CD4-positive, alpha-beta T cell treated with Interleukin-2 at 100 ng/mL for 4 hours (primary cell): ENCODE data around the gene ANKRD40.
"Not testable (repeated sequence)": the region's sequence is repeated elsewhere in the genome, so short reads cannot be mapped to it uniquely, and the experiment has no call there.

Experiments
- DNase-seq: peaks from one replicate; pipeline ENCODE4 v3.0.0-alpha.2; 2020; ENCODE audit warnings: low spot score

ANKRD40 gene

DNA sequence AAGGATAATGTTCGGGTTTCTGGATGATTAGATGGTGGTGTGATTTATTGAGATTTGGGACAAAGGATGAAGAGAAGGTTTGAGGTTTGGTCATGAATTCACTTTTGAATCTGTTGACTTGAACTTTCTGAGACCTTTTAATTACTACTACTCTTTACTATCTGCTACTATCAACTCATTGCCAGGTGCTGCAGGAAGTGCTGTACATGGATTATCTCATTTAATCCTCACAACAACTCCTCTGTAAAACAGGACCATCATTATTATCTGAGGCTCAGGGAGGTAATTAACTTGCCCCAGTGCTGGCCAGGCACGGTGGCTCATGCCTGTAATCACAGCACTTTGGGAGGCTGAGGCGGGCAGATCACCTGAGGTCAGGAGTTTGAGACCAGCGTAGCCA is 2.9 kb upstream of the ANKRD40 start:
- no peak for DNase-seq

DNA sequence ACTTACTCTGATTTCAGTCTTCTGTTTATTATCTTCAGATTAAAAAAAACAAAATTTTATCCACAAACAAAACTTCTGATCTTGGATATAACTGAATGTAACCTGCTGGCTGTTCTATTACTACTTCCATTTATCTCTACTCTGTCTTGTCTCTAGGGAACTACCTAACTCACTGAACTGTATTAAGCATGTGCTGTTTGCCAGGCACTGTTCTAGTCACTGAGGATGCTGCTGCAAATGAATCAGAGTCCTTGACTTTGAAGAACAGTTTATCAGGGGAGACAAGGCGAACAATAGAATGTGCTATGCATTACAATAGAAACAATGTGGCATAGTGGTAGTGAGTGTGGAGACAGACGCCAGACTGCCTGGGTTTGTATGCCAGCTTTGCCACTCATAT is 2.3 kb upstream of the ANKRD40 start:
- no peak for DNase-seq

DNA sequence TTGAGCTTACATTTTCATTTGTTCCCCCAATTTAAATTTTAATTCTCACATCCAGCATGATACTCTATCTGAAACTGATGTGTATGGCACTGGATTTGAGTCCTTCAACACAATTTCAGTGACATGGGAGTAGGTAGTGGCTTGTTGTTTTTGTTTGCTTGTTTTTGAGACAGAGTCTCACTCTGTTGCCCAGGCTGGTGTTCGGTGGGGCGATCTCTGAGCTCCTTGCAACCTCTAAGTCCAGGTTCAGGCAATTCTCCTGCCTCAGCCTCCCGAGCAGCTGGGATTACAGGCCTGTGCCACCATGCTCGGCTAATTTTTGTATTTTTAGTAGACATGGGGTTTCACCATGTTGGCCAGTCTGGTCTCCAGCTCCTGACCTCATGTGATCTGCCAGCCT is 1.3 kb upstream of the ANKRD40 start:
- DNase-seq = not testable (repeated sequence)

DNA sequence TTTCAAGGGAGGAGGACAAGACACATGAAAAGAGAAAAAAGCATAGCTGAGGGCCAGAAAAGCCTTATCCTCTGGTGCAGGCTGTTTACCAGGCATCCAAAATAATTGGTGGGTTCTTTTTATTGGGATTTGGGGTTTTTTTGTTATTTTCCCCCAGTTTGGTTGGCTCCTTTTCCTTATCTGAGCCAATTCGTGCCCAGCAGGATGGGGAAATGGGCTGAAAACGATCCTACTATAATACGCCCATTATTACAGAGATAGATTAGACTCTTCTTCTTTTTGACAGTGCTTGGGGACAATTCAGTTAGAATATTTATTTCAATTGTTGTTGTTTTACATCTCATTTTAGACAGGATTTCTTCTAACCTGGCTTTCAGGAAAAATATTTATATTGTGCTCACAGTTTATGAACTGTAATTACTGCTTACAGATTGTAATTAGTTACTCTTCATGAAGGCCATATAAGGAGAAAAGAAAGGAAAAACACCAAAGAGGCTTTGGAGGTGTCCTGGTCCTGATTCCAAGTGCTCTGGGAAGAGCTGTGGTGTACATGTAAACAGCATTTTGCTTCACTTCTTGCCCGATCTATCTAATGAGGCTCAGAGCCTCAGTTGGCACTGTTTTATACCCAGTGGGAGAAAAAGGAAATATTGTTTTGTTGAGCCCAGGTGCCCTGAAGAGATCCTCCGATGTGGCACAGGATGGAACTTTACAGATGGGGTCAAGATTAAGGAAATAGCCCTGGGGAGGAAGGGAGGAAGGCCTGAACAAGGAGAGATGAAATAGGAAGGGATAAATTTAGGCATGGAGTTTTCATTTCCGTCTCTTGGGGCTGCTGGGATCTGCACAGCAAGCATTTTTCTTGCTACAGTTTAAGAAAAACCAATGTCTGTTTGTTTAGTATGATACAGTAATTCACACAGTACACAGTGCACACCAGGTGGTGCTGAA is 611 bp upstream of the ANKRD40 start:
- no peak for DNase-seq

DNA sequence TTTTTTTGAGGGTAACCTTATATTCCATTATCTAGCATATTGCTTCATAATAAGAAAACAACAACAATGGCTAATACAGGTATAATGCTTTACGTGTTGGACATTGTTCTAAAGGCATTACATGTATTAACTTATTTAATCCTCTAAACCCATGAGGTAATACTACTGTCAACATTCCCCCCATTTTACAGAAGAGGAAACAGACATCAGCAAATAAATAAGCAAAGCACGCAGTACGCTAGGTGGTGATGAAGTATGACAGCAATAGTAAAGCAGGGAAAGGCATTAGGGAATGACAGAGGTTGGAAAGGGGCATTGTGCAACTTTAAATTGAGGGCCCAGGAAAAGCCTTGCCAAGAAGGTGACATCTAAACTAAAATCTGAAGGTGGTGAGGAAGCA is 4.6 kb downstream of the ANKRD40 start:
- no peak for DNase-seq

DNA sequence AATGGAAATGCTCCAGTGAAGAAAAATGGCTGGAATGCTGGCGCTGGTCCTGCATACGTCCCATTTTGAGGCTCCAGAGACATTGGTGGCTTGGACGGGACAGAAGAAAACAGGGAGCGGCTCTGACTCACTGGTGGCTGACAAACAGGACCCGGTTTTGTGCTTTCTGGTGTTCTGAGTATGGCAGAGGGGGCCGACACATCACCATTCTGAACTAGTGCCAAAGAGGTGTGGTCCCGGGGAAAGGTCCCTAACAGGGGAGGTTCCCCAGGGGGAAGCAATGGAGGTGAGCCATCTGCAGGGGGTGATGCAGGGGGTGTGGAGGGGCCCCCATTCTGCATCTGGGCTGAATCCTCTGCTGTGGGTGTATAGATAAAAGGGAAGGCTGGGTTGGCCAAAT is 8.3 kb downstream of the ANKRD40 start:
- no peak for DNase-seq

DNA sequence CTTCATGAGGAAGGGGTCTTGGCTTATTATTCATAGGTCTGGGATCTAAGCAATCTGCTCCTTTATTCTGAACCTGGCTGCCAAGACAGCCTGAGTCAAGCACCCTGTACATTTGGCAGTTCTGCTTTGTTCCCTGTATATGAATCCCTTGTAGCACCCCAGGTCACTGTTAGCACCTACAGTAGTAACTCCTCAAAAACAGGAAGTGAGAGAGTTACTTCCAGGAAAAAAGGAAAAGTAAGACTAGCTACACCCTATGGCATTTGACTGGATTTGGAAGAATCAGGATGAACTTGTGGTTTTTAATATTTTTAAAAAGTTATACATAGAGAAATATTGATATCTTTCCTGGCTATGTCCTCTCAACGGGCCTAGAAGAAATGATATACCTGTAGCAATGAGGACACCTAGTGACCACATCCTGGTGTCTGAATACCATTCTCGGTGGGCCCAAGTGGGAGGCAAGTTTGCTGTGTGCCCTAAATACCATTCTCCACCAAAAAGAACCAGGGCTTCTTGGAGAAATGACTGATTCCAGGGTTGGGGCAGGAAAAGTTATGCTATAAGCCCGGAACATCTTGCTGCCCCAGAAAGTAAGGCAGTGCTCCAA is 9.9 kb downstream of the ANKRD40 start:
- no peak for DNase-seq

DNA sequence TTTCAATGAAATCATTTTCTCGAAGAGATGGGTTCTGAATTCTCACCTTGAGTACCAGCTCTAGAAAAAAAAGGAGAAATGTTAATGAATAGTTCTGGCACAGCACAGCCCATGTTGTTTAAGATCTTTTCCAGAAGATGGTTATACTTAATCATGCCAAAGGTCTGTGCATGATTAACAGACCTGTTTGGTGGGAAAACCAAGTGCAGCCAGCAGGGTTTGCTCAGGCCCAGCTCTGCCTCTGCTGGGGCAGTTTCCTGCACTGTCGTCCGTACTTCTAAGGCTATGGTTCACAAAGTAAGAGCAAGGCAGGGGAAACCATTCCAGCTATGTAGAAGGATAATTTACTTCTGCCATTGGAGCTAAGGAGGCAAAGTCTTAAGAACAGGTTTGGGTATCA is 10.7 kb downstream of the ANKRD40 start:
- DNase-seq = no peak

DNA sequence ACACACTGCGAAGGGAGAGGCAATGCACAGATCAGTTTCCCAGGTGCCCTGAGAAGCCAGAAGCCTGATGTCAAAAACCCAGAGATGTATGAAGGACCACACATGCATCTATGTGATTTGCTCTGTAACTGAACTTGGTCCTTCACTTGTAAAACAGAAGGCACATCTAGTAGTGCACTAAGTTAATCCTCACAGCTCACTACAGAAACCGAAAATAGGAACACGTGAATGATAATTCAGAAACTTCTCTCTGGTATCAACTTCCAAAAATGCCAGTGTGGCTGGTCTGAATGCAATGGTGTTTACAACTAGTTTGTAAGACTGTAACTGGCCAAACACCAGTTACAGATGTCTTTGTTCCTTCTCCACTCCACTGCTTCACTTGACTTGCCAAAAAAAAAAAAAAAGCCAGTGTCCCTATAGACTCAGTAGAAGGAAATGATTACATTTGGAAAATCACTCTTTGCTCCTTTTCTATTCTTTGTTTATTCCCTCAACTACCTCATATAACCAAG is 11.3 kb downstream of the ANKRD40 start:
- no peak for DNase-seq

DNA sequence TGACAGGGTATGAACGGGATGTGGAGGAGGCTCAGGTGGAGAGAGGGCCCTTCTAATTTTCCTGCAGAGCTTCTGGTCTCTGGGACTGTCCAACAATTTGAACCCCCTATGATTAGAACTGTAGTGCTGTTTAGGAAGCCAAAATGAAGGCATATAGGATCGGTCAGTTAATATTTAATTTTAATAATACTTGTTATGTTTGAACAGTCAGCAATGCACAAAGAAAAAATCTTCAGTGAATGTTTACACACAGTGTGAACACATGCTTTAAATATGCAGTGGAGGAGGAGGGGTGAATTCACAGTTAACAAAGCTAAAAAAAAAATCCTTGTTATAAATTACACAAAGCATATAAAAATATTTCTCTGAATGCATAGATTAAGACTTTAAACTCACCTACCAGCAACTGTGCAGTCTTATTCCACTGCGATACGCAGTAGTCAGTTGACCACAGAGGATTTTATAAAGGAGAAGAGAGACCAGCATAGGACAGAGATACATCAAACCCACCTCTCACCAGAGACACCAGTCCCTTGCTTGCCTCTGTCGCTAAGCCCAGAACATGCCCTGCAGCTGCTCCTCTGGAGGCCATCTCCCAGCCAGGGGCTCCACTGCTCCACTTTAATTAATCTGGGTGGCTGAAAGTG is 14.6 kb downstream of the ANKRD40 start:
- DNase-seq = no peak

DNA sequence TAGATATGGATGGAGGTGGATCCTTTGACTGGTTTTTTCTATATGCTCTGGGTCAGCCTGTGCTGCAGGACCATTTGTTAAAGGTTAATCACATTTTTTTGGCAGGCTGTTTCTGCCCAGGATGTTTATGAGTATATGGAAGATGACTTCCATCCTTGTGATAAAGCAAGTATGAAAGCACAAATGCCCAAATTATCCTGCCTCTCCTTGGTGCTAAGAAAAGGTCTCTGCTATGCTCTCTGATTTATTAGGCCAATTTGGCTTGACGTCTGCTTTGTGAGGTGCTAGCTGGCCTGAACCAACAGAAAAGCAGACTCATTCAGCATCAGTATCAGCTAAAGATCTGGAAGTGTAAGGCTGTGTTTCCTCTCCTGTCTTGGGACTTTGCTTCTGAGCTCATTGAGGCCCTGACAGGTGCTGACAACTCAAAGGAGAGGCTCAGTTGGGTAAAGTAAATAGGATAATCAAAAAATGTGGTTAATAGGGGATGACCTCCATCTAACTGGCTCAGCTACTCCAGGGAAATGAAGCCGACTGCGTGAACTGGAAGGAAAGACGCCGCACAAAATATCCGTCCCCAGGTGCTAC is 15.2 kb downstream of the ANKRD40 start:
- no peak for DNase-seq

DNA sequence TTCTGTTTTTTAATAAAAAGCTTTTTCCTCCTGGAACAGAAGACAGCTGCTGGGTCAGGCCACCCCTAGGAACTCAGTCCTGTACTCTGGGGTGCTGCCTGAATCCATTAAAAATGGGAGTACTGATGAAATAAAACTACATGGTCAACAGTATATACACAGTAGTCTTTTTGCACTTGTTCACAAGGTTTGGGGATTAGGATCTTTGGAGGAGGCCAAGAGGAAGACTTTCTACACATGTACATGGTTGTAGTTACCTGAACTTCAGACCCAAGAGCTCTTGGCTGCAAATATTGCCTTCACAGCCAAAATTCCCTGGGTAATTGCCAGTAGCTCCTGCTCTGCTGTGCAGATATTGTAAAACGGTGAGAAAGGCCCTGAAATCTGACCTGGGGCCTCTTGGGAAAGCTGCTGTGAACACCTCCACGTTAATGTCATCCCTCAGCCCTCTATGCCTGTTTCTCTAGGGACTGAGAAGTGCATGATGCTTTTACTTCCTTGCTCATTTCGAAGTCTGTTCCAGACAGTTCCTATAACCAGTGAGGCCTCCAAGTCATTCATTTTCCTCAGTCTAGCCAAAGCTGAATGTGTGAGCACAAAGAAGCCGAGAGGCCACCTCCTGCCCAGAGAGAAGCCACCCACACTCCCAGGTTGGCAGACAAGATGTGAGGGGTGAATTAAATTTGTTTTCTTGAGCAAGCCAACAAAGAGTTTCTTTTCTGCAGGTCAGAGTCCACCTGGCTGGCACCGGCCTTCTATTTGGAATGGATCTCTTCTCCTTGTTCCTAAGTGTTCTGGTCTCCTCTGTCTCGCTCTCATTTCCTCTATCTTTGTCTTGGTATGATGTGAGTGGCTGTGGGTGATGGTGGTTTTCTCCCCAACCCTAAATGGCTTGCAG is 15.9 kb downstream of the ANKRD40 start:
- DNase-seq = no peak

DNA sequence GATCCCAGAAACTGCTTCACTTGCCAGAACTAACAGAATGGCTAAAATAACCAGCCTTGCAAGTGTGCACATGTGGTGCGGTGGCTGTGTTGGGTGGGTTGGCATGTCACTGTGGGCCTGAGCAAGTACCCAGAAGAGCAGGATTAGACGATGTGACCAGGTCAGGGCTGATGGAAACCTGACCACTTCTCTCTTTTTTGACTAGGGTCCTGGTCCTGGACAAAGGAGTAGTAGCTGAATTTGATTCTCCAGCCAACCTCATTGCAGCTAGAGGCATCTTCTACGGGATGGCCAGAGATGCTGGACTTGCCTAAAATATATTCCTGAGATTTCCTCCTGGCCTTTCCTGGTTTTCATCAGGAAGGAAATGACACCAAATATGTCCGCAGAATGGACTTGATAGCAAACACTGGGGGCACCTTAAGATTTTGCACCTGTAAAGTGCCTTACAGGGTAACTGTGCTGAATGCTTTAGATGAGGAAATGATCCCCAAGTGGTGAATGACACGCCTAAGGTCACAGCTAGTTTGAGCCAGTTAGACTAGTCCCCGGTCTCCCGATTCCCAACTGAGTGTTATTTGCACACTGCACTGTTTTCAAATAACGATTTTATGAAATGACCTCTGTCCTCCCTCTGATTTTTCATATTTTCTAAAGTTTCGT is 16.7 kb downstream of the ANKRD40 start:
- DNase-seq = no peak

DNA sequence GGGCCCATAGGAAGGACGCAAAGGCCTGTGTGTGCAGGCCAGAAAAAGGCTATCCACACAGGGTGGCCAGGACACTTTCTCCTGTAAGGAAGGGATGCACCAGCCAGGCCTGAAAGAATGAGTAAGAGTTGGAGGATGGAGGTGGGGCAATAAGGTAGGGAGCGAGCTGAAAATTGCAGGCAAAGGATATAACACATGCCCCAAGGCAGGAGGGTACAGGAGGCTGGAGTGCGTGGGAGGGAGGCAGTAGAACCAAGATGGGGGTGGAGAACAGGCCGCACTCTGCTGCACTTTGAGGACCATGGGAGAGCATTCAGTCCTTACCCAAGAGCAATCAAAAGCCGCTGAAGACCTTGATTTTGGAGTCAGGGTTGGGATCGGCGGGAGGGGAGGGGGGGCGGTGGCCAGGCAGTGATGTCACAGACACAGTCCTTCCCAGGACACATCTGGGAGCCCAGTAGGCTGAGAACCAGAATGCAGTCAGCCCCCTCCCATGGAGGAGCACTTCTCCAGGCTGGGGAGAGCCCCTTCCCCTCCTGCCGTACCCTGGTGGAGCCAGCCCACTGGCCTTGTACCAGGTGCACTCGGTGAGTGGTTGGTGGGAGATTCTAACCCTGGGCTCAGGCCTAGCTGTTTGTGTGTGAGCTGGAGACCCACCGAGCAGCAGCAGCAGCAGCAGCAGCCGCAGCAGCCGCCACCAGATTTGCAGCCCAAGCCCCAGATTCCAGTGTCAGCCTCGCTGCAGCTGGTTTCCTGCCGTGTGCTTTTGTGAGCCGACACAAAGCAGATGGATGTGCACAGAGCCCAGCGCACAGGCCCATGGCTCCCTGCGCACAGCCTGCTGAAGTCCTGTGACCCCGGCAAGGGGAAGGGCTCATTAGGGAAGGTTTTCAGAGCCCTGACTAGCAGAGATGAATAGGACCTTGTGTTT is 17.5 kb downstream of the ANKRD40 start:
- DNase-seq = no peak

DNA sequence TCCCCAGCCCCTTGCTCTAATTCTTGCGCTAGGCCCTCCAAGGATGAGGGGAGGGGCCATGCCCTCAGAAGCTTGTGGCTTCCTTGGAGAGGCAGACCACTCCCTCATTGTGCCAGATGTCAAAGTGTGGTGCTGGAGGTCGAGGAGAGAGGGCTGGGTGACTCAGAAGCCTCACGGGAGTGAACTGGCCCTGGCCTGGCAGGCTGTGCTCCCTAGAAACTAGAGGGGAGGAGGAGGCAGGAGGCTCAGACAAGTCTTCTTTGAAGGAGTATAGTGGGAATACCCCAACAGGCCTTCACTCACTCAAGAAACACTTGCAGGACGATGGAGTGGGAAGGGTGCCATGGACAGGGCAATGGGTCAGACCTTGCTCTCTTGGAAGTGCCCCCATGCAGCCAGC is 18.5 kb downstream of the ANKRD40 start:
- no peak for DNase-seq

DNA sequence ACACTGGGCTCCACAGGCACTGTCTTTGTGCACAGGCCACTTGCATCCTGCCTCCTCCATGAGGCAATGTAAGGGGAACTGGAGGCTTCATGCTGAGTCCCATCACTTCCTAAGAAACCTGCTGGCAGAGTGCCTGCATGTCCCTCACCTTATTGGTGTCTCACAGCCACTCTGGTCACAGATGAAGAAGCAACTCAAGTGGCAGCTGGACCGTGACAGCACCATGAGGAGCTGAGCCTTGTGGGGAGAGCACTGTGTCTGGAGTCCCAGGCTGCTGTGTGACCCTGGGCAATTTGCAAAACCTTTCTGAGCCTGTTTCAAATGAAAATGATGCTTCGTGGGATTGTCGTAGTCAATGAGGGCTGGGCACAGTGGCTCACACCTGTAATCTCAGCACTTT is 19.5 kb downstream of the ANKRD40 start:
- DNase-seq = no peak

DNA sequence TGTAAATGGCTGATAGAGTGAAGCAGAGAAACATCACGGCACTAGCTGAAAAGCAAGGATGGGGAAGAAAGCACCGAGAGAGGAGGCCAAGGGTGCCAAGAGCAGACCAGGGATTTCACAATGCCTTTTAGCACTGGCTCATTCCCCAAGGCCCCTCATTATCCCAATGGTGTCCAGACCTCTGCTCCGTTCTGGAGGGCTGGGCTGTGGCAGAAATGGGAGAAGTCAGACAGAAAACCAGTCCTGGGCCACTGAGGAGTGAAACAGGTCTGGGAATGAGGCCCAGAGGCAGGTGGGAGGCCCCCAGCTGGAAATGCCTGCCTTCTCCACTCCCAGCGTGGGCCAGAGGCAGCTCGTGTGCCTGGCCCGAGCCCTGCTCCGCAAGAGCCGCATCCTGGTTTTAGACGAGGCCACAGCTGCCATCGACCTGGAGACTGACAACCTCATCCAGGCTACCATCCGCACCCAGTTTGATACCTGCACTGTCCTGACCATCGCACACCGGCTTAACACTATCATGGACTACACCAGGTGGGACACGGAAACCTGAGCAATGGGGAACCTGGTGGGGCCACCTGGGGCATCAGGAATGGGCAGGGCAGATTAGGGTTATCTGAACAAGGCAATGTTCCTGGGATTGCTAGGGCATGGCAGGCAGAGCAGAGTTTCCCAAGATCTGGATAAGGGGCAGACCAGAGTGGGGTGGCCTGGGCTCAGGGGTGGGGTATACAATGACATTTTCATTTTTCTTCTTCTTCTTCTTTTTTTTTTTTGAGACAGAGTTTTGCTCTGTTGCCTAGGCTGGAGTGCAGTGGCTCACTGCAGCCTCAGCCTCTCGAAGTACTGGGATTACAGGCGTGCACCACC is 20.3 kb downstream of the ANKRD40 start:
- DNase-seq = no peak

DNA sequence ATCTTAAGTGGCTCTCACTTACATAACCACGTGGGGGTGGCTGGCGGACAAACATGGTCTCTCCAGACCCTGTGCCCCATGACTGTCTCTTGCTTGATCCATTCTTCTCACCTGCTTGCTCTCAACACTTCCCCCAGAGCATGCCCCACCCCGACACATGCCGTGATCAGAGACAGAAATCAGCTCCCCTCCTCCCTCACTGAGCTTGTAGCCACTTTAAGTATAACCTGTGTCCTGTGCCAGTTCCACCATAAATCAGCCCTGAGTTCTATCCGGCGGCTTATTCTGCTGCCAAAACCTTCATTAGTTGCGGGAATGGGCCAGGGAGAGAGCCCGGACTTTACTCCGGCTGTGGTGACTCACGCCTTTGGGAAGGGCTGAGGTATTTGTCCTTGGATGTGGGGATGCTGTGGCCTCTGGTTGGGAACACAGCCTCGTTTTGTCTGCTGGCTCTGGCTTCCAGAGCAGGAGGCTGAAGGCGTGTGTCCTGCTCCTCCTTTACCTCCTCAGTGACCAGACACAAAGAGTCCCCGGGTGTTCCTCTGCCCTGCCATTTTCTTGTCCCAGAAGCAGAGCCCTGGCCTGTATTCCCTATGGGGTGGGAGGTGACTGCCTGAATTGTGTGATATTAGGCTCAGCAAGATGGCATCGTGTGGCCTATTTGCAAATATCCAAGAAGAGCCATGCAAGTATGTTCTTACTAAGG is 21.1 kb downstream of the ANKRD40 start:
- DNase-seq = no peak
